Vagina (tissue), 2 donors: ENCODE results near the gene ZNF74. TPM values are rescaled to one million over a fixed set of nuclear protein-coding genes. Genes with fewer than 3 reads are reported as not detected.
A peak's percentile ranks its signal among the peaks of the same experiment; 100 is the strongest.

Experiments
- DNase-seq, 2 donors: peaks; one replicate each; pipeline ENCODE4 v3.0.0-alpha.2; 2017; ENCODE audit errors: extremely low spot score in 2 of 2
- H3K27ac ChIP-seq: fragments of 200-600 bp; sonication (generic); one replicate; pipeline ENCODE4 v1.5.1; 2019
- H3K27me3 ChIP-seq: fragments of 200-600 bp; sonication (generic); one replicate; pipeline ENCODE4 v1.5.1; 2019
- H3K36me3 ChIP-seq, 2 donors: fragments of 200-600 bp; sonication (generic); one replicate each; pipeline ENCODE4 v1.5.1; 2017 to 2019
- H3K4me1 ChIP-seq: fragments of 200-600 bp; sonication (generic); one replicate; pipeline ENCODE4 v1.5.1; 2019
- H3K4me3 ChIP-seq, 2 donors: fragments of 200-600 bp; sonication (generic); 1 replicate in 1 of 2; 2 replicates in 1 of 2; pipeline ENCODE4 v1.5.1; 2016 to 2019
- H3K9me3 ChIP-seq: fragments of 200-600 bp; sonication (generic); one replicate; pipeline ENCODE4 v1.5.1; 2019
- CTCF ChIP-seq, 3 experiments: fragments of 450-650 bp in 2 of 3; fragments of 200-600 bp in 1 of 3; sonication (generic) in 1 of 3; IDR thresholded peaks; one replicate each; pipeline ENCODE4 v1.5.1; 2017 to 2019; ENCODE audit warnings: antibody characterized with exemption in 3 of 3, mild to moderate bottlenecking in 2 of 3, moderate library complexity in 2 of 3
- POLR2A ChIP-seq, 2 donors: fragments of 450-650 bp; IDR thresholded peaks; one replicate each; pipeline ENCODE4 v1.6.1; 2017; ENCODE audit warnings: antibody characterized with exemption in 2 of 2, mild to moderate bottlenecking in 2 of 2, moderate library complexity in 2 of 2
- POLR2AphosphoS5 ChIP-seq, 2 donors: sonication (generic); formaldehyde crosslinking; IDR thresholded peaks; one replicate each; pipeline ENCODE4 v1.9.0; 2017; ENCODE audit warnings: antibody characterized with exemption in 2 of 2, mild to moderate bottlenecking in 2 of 2, low read depth in 1 of 2; ENCODE audit not compliant: insufficient read depth in 1 of 2
- intact Hi-C: fragments of 100-400 bp; cut with DNase I; formaldehyde crosslinking; loops from one replicate; pipeline ENCODE4 v1.15.1; 2023
- total RNA-seq: library from RNA; depleted of rRNA; stranded (reverse); fragments of >200 nt; gene quantifications from one replicate; pipeline ENCODE4 v1.2.3, GENCODE V29; 2016

The ZNF74 gene
- total RNA-seq, 1 donor from 2014 or later, result 11.0 TPM

- no peak for TF ChIP-seq CTCF (IDR thresholded peaks at IDR 0.05)
- no peak for TF ChIP-seq POLR2A (IDR thresholded peaks at IDR 0.05)
- TF ChIP-seq POLR2AphosphoS5 (IDR thresholded peaks at IDR 0.05; ENCODE audit: insufficient read depth in 1 of 2, low read depth in 1 of 2), result no peak
- H3K4me1 ChIP-seq, result no peaks in the 10 kb centered on the region
- peaks cover 0 to 3% of the 10 kb centered on the region in 2 donors for H3K36me3 ChIP-seq
- H3K27ac ChIP-seq, result no peak overlapping the region
- H3K4me3 ChIP-seq, result no peak overlapping the region
- no peaks in the 10 kb centered on the region for H3K9me3 ChIP-seq
- no peaks in the 10 kb centered on the region for H3K27me3 ChIP-seq
- DNase-seq, result no peak
- intact Hi-C loops, result no loop called here
These were observed 58.0 kb downstream of the ZNF74 start for GRCh38 chr22:20451920-20452319.

GRCh38 chr22:20453222-20453621, 59.3 kb downstream of the ZNF74 start:
- no peak for DNase-seq
- intact Hi-C loops, result no loop called here
- no peaks in the 10 kb centered on the region for H3K9me3 ChIP-seq
- H3K4me1 ChIP-seq, result no peaks in the 10 kb centered on the region
- H3K27me3 ChIP-seq, result no peaks in the 10 kb centered on the region
- H3K4me3 ChIP-seq, result no peak overlapping the region
- TF ChIP-seq CTCF (IDR thresholded peaks at IDR 0.05) (no peak), POLR2AphosphoS5 (IDR thresholded peaks at IDR 0.05; ENCODE audit: insufficient read depth in 1 of 2, low read depth in 1 of 2) (no peak), POLR2A (IDR thresholded peaks at IDR 0.05) (no peak)
- H3K27ac ChIP-seq, result no peak overlapping the region
- peaks cover 0 to 7% of the 10 kb centered on the region in 2 donors for H3K36me3 ChIP-seq

- H3K36me3 ChIP-seq, result peaks cover 0 to 7% of the 10 kb centered on the region in 2 donors
- TF ChIP-seq POLR2A (IDR thresholded peaks at IDR 0.05), result no peak
- TF ChIP-seq POLR2AphosphoS5 (IDR thresholded peaks at IDR 0.05; ENCODE audit: insufficient read depth in 1 of 2, low read depth in 1 of 2), result no peak
- no peak for TF ChIP-seq CTCF (IDR thresholded peaks at IDR 0.05)
- intact Hi-C loops, result loop anchor here (5.0 kb wide), 1 partner anchor 33 kb away; no protein-coding TSS in a partner anchor
These were observed 61.7 kb downstream of the ZNF74 start for GRCh38 chr22:20455709-20456063.

GRCh38 chr22:20456064-20456721, 62.2 kb downstream of the ZNF74 start:
- peaks cover 0 to 7% of the 10 kb centered on the region in 2 donors for H3K36me3 ChIP-seq
- DNase-seq, result no peak

More at GRCh38 chr22:20455709-20456063, 61.7 kb downstream of the ZNF74 start:
- DNase-seq, result no peak
- Histone ChIP-seq H3K27me3 (no peaks in the 10 kb centered on the region), H3K4me3 (no peak overlapping the region), H3K4me1 (no peaks in the 10 kb centered on the region), H3K9me3 (no peaks in the 10 kb centered on the region), H3K27ac (no peak overlapping the region)

More at GRCh38 chr22:20456064-20456721, 62.2 kb downstream of the ZNF74 start:
- H3K9me3 ChIP-seq, result no peaks in the 10 kb centered on the region
- H3K4me3 ChIP-seq, result no peak overlapping the region
- TF ChIP-seq CTCF (IDR thresholded peaks at IDR 0.05) (peak; percentile 77 to 94 (median 92)), POLR2AphosphoS5 (IDR thresholded peaks at IDR 0.05; ENCODE audit: insufficient read depth in 1 of 2, low read depth in 1 of 2) (no peak), POLR2A (IDR thresholded peaks at IDR 0.05) (no peak)
- intact Hi-C loops, result loop anchor here (5.0 kb wide), 1 partner anchor 34 kb away; no protein-coding TSS in a partner anchor
- H3K27ac ChIP-seq, result no peak overlapping the region
- H3K4me1 ChIP-seq, result no peaks in the 10 kb centered on the region
- H3K27me3 ChIP-seq, result no peaks in the 10 kb centered on the region
